Measurements from ENCODE around the gene NDUFB2.

DNA sequence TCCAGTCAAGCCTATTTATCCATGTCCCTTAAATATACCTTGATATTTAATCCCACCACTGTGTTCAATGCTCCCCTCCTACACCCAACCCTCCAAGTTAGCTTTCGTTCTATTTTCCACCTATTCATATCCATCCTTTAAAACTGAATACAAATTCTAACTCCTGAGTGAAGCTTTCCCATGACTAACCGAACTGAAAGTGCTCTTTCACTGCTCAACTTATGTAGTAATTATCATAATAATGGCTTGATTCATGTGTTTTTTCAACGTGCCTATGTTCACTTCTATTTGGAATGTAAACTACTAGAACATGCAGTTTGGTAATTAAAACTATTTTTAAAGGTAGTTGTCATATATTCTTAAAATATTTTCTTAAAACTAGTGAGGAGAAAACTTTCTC is 58.0 kb downstream of the NDUFB2 start:
- TF ChIP-seq, protein P1, sequence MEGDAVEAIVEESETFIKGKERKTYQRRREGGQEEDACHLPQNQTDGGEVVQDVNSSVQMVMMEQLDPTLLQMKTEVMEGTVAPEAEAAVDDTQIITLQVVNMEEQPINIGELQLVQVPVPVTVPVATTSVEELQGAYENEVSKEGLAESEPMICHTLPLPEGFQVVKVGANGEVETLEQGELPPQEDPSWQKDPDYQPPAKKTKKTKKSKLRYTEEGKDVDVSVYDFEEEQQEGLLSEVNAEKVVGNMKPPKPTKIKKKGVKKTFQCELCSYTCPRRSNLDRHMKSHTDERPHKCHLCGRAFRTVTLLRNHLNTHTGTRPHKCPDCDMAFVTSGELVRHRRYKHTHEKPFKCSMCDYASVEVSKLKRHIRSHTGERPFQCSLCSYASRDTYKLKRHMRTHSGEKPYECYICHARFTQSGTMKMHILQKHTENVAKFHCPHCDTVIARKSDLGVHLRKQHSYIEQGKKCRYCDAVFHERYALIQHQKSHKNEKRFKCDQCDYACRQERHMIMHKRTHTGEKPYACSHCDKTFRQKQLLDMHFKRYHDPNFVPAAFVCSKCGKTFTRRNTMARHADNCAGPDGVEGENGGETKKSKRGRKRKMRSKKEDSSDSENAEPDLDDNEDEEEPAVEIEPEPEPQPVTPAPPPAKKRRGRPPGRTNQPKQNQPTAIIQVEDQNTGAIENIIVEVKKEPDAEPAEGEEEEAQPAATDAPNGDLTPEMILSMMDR (IDR thresholded peaks at IDR 0.05) = no peak
- no peak for TF ChIP-seq ZFX (IDR thresholded peaks at IDR 0.05; ENCODE audit: borderline replicate concordance)
